HuH-7.5 (cell line): ENCODE measurements around the gene SPIB.

Experiments used
- DNase-seq: peaks from one replicate; pipeline ENCODE4 v3.0.0; 2011; ENCODE audit warnings: low spot score

Gene SPIB

GRCh38 chr19:50392759-50393158 is 26.0 kb upstream of the SPIB start:
- no peak for DNase-seq

- no peak for DNase-seq
Observed at GRCh38 chr19:50393589-50393988, 25.1 kb upstream of the SPIB start.

- DNase-seq, result no peak
Observed at GRCh38 chr19:50394017-50394416, 24.7 kb upstream of the SPIB start.

- DNase-seq, result no peak
Observed at GRCh38 chr19:50398675-50399367, 19.9 kb upstream of the SPIB start.

- no peak for DNase-seq
Observed at GRCh38 chr19:50399368-50399745, 19.4 kb upstream of the SPIB start.

GRCh38 chr19:50401605-50402450 is 16.9 kb upstream of the SPIB start:
- no peak for DNase-seq

GRCh38 chr19:50402544-50403301 is 16.0 kb upstream of the SPIB start:
- DNase-seq, result no peak

- no peak for DNase-seq
Observed at GRCh38 chr19:50406156-50406820, 12.4 kb upstream of the SPIB start.

- DNase-seq, result no peak
Observed at GRCh38 chr19:50406829-50407228, 11.9 kb upstream of the SPIB start.

GRCh38 chr19:50409347-50409746 is 9.4 kb upstream of the SPIB start:
- no peak for DNase-seq

GRCh38 chr19:50410109-50410508 is 8.6 kb upstream of the SPIB start:
- no peak for DNase-seq

GRCh38 chr19:50412419-50412818 is 6.3 kb upstream of the SPIB start:
- DNase-seq, result no peak

- no peak for DNase-seq
Observed at GRCh38 chr19:50413096-50413495, 5.6 kb upstream of the SPIB start.

- no peak for DNase-seq
Observed at GRCh38 chr19:50413531-50413930, 5.2 kb upstream of the SPIB start.

GRCh38 chr19:50414864-50415660 is 3.7 kb upstream of the SPIB start:
- peak; percentile 66 for DNase-seq

- DNase-seq, result no peak
Observed at GRCh38 chr19:50415661-50416033, 3.1 kb upstream of the SPIB start.

GRCh38 chr19:50416034-50416977 is 2.4 kb upstream of the SPIB start:
- no peak for DNase-seq

- DNase-seq, result no peak
Observed at GRCh38 chr19:50417111-50418081, 1.3 kb upstream of the SPIB start.

- DNase-seq, result no peak
Observed at GRCh38 chr19:50419022-50419579, 363 bp downstream of the SPIB start.
